ENCODE measurements around the gene AKAP1.

GRCh38 chr17:57107498-57108101 lies 22.6 kb downstream of the AKAP1 start:
- TF ChIP-seq CTCF (IDR thresholded peaks at IDR 0.05) = peak in 1 of 4 experiments; percentile 12
- peak; percentile 88 for TF ChIP-seq POLR2AphosphoS5 (IDR thresholded peaks at IDR 0.05)
- no peak for TF ChIP-seq POLR2A (IDR thresholded peaks at IDR 0.05)

Measured in prostate gland (tissue), 2 donors.